WTC11 (cell line): Measurements from ENCODE around the gene ACOT9. TPM values are rescaled to one million over a fixed set of nuclear protein-coding genes. Genes with fewer than 3 reads are reported as not detected.

Experiments used
- ATAC-seq: fragments of 200-7000 bp; cut with Tn5 transposase; 2 replicates; pipeline ENCODE4 v1.10.0; 2021; ENCODE audit warnings: mild to moderate bottlenecking, moderate library complexity
- CTCF ChIA-PET: fragments of 300-600 bp; sonication (Branson Sonifier 250); formaldehyde crosslinking; loops from one replicate; lab custom pipeline; 2021; ENCODE audit warnings: antibody characterized with exemption; lab: Charles Lee
- POLR2A ChIA-PET: fragments of 350-600 bp; sonication (Branson Sonifier 250); formaldehyde crosslinking; loops from one replicate; lab custom pipeline; 2021; ENCODE audit warnings: antibody characterized with exemption; lab: Charles Lee
- DNase-seq: peaks from one replicate; pipeline ENCODE4 v3.0.0; 2021; ENCODE audit warnings: low spot score
- H3K27ac Mint-ChIP-seq: 2 replicates; pipeline ENCODE4 v1.8.0; 2021; ENCODE audit warnings: mixed read lengths
- H3K27me3 Mint-ChIP-seq: 2 replicates; pipeline ENCODE4 v1.8.0; 2021; ENCODE audit warnings: low read depth, mild to moderate bottlenecking, moderate library complexity, mixed read lengths
- H3K36me3 Mint-ChIP-seq: 2 replicates; pipeline ENCODE4 v1.8.0; 2021; ENCODE audit warnings: mixed read lengths
- H3K4me1 Mint-ChIP-seq: 2 replicates; pipeline ENCODE4 v1.8.0; 2022; ENCODE audit warnings: mixed read lengths
- H3K4me3 Mint-ChIP-seq: 2 replicates; pipeline ENCODE4 v1.8.0; 2021; ENCODE audit warnings: mild to moderate bottlenecking, moderate library complexity, mixed read lengths
- H3K9me3 Mint-ChIP-seq: 2 replicates; pipeline ENCODE4 v1.8.0; 2021; ENCODE audit warnings: mixed read lengths
- AFF4 ChIP-seq: sonication (generic); formaldehyde crosslinking; IDR thresholded peaks from 2 replicates; pipeline ENCODE4 v1.8.1; 2023; ENCODE audit warnings: mild to moderate bottlenecking, missing genetic modification reagents, borderline replicate concordance
- ARID4B ChIP-seq: sonication (generic); formaldehyde crosslinking; IDR thresholded peaks from 2 replicates; pipeline ENCODE4 v1.8.0; 2023; ENCODE audit warnings: missing genetic modification reagents, mild to moderate bottlenecking, borderline replicate concordance
- EMX1 ChIP-seq: fragments of 250-450 bp; sonication (Bioruptor Pico); IDR thresholded peaks from 2 replicates; pipeline ENCODE4 v1.8.0; 2021; ENCODE audit warnings: mild to moderate bottlenecking
- FOXJ3 ChIP-seq: sonication (generic); formaldehyde crosslinking; IDR thresholded peaks from 2 replicates; pipeline ENCODE4 v1.9.0; 2021; ENCODE audit warnings: missing genetic modification reagents, mild to moderate bottlenecking, borderline replicate concordance
- FOXK1 ChIP-seq: sonication (generic); formaldehyde crosslinking; IDR thresholded peaks from 2 replicates; pipeline ENCODE4 v1.8.0; 2022; ENCODE audit warnings: mild to moderate bottlenecking, moderate library complexity, missing genetic modification reagents
- HMGA2 ChIP-seq: fragments of 250-450 bp; sonication (Bioruptor Pico); IDR thresholded peaks from 2 replicates; pipeline ENCODE4 v1.4.0; 2021; ENCODE audit warnings: mild to moderate bottlenecking, moderate library complexity
- HMGXB4 ChIP-seq: sonication (generic); formaldehyde crosslinking; IDR thresholded peaks from 2 replicates; pipeline ENCODE4 v1.8.1; 2023; ENCODE audit warnings: mild to moderate bottlenecking, moderate library complexity, missing genetic modification reagents
- IRF1 ChIP-seq: sonication (generic); formaldehyde crosslinking; IDR thresholded peaks from 2 replicates; pipeline ENCODE4 v1.8.0; 2023; ENCODE audit warnings: missing genetic modification reagents
- IRF2 ChIP-seq: sonication (generic); formaldehyde crosslinking; IDR thresholded peaks from 2 replicates; pipeline ENCODE4 v1.8.0; 2022; ENCODE audit warnings: low read depth, missing genetic modification reagents, borderline replicate concordance
- KAT7 ChIP-seq: sonication (generic); formaldehyde crosslinking; IDR thresholded peaks from 2 replicates; pipeline ENCODE4 v1.8.1; 2023; ENCODE audit warnings: missing genetic modification reagents, mild to moderate bottlenecking, borderline replicate concordance
- NR2C2 ChIP-seq: sonication (generic); formaldehyde crosslinking; IDR thresholded peaks from 2 replicates; pipeline ENCODE4 v1.8.0; 2022; ENCODE audit warnings: mild to moderate bottlenecking, missing genetic modification reagents
- OVOL2 ChIP-seq: fragments of 250-450 bp; sonication (Bioruptor Pico); IDR thresholded peaks from 2 replicates; pipeline ENCODE4 v1.9.0; 2021; ENCODE audit warnings: mild to moderate bottlenecking, borderline replicate concordance
- PREB ChIP-seq: sonication (generic); formaldehyde crosslinking; IDR thresholded peaks from 2 replicates; pipeline ENCODE4 v1.8.1; 2022; ENCODE audit warnings: mild to moderate bottlenecking, missing genetic modification reagents, moderate library complexity, borderline replicate concordance
- SMAD3 ChIP-seq: sonication (generic); formaldehyde crosslinking; IDR thresholded peaks from 2 replicates; pipeline ENCODE4 v1.8.0; 2022; ENCODE audit warnings: missing genetic modification reagents, mild to moderate bottlenecking, borderline replicate concordance
- SMAD4 ChIP-seq: sonication (generic); formaldehyde crosslinking; IDR thresholded peaks from 2 replicates; pipeline ENCODE4 v1.8.0; 2022; ENCODE audit warnings: mild to moderate bottlenecking, missing genetic modification reagents
- TEAD4 ChIP-seq: sonication (generic); formaldehyde crosslinking; IDR thresholded peaks from 2 replicates; pipeline ENCODE4 v1.8.0; 2022; ENCODE audit warnings: mild to moderate bottlenecking, missing genetic modification reagents
- ZBTB21 ChIP-seq: sonication (generic); formaldehyde crosslinking; IDR thresholded peaks from 2 replicates; pipeline ENCODE4 v1.8.1; 2023; ENCODE audit warnings: mild to moderate bottlenecking, missing genetic modification reagents, borderline replicate concordance
- ZNF532 ChIP-seq: fragments of 250-450 bp; sonication (Bioruptor Pico); IDR thresholded peaks from 2 replicates; pipeline ENCODE4 v1.9.0; 2021; ENCODE audit warnings: mild to moderate bottlenecking, borderline replicate concordance
- ZNF671 ChIP-seq: fragments of 250-450 bp; sonication (Bioruptor Pico); IDR thresholded peaks from 2 replicates; pipeline ENCODE4 v1.8.0; 2021; ENCODE audit warnings: mild to moderate bottlenecking
- total RNA-seq: library from RNA; stranded (reverse); gene quantifications from 3 replicates; pipeline ENCODE4 v1.2.3, GENCODE V29; 2021

Gene ACOT9
- total RNA-seq, 1 experiment from 2014 or later, result 29.3 TPM

GRCh38 chrX:23666282-23666681 is 76.8 kb downstream of the ACOT9 start:
- Mint-ChIP-seq H3K9me3 (no peaks in the 10 kb centered on the region), H3K36me3 (peaks cover 3% of the 10 kb centered on the region; the same call in 1 of the 2 replicates), H3K4me3 (no peak overlapping the region), H3K27ac (no peak overlapping the region), H3K27me3 (no peaks in the 10 kb centered on the region), H3K4me1 (peaks cover 22% of the 10 kb centered on the region)
- DNase-seq (no peak), ATAC-seq (no peak)
- ChIA-PET CTCF (no interaction called here), POLR2A (no interaction called here)
- TF ChIP-seq EMX1 (CRISPR knock-in tag) (no peak), OVOL2 (CRISPR knock-in tag) (no peak), IRF2 (CRISPR knock-in tag) (no peak), KAT7 (no peak), ZNF671 (CRISPR knock-in tag) (no peak), ARID4B (CRISPR knock-in tag) (no peak), ZBTB21 (CRISPR knock-in tag) (no peak), IRF1 (no peak), TEAD4 (CRISPR knock-in tag) (no peak), SMAD4 (no peak), HMGXB4 (CRISPR knock-in tag) (no peak), FOXJ3 (CRISPR knock-in tag) (no peak)

GRCh38 chrX:23664496-23664895 is 78.6 kb downstream of the ACOT9 start:
- H3K9me3 Mint-ChIP-seq, result no peaks in the 10 kb centered on the region
- ChIA-PET CTCF (no interaction called here), POLR2A (no interaction called here)
- ATAC-seq (no peak), DNase-seq (no peak)
- H3K4me3 Mint-ChIP-seq, result no peak overlapping the region
- H3K27ac Mint-ChIP-seq, result no peak overlapping the region
- H3K27me3 Mint-ChIP-seq, result no peaks in the 10 kb centered on the region
- H3K36me3 Mint-ChIP-seq, result no peaks in the 10 kb centered on the region
- H3K4me1 Mint-ChIP-seq, result peaks cover 39% of the 10 kb centered on the region
- TF ChIP-seq OVOL2 (CRISPR knock-in tag) (no peak), NR2C2 (CRISPR knock-in tag) (no peak), EMX1 (CRISPR knock-in tag) (no peak), ZNF532 (no peak), FOXK1 (CRISPR knock-in tag) (no peak), SMAD3 (CRISPR knock-in tag) (no peak), PREB (CRISPR knock-in tag) (no peak), HMGA2 (CRISPR knock-in tag) (no peak), AFF4 (no peak)
